Measurements from ENCODE around the gene PDE6A.
"Not testable (repeated sequence)": the region's sequence is repeated elsewhere in the genome, so short reads cannot be mapped to it uniquely, and the experiment has no call there.

PDE6A gene

DNA sequence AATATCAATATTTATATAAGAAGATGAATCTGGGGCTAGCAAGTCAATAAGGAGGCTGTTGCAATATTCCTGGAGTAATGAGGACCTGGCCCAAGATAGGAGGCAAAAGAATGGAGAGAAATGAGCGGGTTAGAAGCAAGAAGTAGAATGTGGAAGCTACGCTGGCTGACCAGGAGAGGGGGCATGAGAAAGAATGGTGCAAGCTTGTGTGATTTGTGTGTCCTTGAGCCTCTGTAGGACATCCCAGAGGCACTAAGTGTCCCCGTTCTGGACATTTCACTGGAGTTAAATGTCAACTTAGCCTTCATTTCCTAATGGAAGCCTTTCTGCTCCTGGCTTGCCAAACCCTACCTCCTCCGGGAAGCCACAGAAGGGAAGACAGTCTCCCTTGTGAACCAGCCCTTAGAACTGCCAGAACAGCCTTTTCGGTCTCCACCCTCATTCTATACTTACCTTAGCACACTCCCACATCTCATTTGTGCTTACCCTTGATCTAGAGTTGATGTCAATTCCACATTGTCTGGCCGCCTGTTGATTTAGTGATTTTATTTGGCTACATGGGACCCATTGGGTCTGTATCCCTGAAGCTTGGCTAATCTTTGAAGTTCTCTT, 6.7 kb upstream of the PDE6A start:
- DNase-seq (ENCODE audit: low read depth), result no peak

DNA sequence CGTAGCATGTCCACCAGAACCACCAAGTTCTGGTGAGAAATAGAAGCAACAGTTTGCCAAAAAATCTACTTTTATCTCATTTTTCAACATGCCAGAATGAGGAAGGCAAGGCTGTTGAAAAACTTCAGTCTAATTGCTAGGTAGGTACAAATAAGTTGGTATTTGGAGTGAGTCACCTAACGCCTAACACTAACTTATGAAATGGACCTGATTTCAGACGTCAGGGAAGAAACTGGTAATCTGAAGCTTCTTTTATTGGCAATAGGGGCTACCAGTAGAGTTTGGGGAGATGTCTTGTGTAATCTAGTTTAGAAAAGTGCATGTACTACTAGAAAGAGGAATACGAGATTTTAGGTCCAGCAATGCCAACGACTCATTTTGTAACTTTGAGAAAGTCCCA, 4.4 kb upstream of the PDE6A start:
- no peak for DNase-seq (ENCODE audit: low read depth)

GRCh38 chr5:149946118-149946517, 1.5 kb upstream of the PDE6A start:
- DNase-seq (ENCODE audit: low read depth), result no peak

- not testable (repeated sequence) for DNase-seq (ENCODE audit: low read depth)
Observed at GRCh38 chr5:149943177-149943949, 1.2 kb downstream of the PDE6A start.

GRCh38 chr5:149942741-149943169, 1.8 kb downstream of the PDE6A start:
- not testable (repeated sequence) for DNase-seq (ENCODE audit: low read depth)

DNA sequence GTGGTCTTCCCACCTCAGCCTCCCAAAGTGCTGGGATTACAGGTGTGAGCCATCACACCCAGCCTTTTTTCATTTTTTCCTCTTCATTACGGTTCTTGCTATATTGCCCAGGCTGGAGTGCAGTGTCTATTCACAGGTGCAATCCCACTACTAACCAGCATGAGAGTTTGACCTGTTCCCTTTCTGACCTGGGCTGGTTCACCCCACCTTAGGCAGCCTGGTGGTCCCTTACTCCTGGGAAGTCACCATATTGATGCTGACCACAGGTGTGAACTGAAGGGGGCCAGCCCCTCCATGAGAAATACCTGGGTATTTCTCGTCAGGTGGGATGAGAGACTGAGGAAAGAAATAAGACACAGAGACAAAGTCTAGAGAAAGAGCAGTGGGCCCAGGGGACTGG, 2.4 kb downstream of the PDE6A start:
- DNase-seq (ENCODE audit: low read depth), result no peak

DNA sequence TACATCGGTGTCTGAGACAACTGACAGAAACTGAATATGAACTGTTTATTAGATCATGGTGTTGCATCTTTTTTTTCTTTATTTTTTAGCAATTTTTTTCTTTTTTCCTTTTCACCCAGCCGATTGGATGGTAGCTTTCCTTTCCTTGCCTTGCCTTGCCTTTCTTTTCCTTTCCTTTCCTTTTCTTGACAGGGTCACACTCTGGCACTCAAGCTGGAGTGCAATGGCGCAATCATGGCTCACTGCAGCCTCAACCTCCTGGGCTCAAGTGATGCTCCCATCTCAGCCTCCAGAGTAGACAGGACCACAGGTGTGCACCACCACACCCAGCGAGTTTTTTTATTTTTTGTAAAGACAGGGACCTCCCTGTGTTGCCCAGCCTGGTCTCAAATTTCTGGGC, 2.8 kb downstream of the PDE6A start:
- no peak for DNase-seq (ENCODE audit: low read depth)

GRCh38 chr5:149940941-149941644, 3.5 kb downstream of the PDE6A start:
- DNase-seq (ENCODE audit: low read depth), result no peak

GRCh38 chr5:149940077-149940574, 4.5 kb downstream of the PDE6A start:
- no peak for DNase-seq (ENCODE audit: low read depth)

DNA sequence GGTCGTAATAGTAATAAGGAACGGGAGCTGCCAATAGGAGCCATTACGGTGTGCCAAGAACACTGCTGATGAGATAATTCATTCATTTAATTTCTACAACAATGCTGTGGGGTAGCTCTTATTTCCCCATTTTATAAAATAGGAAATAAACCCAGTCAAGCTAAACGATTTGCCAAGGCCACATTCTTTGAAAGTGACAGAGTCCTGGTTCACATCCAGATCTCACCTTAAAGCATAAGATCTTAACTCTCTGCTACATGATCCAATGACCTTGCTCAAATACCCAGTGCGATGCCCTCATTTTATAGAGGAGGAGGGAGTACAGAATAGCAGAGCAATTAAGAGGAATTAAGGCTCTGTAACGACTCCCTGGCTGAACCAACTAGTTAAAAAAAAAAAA, 5.0 kb downstream of the PDE6A start:
- no peak for DNase-seq (ENCODE audit: low read depth)

DNA sequence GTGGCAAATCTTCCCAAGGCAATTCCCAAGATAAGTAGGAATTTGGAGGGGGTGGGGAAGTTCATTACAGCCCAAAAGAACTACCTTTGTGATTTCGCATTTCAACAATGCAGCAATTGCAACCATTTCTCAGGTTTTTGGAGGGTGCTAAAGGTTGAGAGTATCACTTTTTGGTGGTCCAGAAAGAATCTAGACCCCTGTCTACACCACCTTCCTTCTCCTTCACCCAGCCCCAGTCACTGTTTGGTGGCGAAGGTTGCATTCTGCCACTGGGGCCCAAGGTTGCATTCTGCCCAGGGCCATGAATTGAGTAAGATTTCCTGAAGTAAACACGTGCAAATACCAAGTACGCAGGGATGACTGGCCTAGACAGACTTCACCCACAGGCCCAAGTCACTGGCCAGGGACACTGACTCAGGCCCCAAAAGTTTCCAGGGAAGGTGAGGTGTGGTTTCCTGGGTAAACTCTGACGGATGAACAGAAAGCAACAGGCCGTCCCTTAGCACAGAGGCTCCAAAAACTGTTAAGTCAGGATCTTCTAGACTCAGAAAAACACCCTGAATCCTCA, 5.7 kb downstream of the PDE6A start:
- no peak for DNase-seq (ENCODE audit: low read depth)

- no peak for DNase-seq (ENCODE audit: low read depth)
Observed at GRCh38 chr5:149938279-149938678, 6.3 kb downstream of the PDE6A start.

GRCh38 chr5:149937610-149938009, 7.0 kb downstream of the PDE6A start:
- DNase-seq (ENCODE audit: low read depth), result no peak

GRCh38 chr5:149936700-149937091, 7.9 kb downstream of the PDE6A start:
- no peak for DNase-seq (ENCODE audit: low read depth)

GRCh38 chr5:149936044-149936699, 8.4 kb downstream of the PDE6A start:
- DNase-seq (ENCODE audit: low read depth), result no peak

DNA sequence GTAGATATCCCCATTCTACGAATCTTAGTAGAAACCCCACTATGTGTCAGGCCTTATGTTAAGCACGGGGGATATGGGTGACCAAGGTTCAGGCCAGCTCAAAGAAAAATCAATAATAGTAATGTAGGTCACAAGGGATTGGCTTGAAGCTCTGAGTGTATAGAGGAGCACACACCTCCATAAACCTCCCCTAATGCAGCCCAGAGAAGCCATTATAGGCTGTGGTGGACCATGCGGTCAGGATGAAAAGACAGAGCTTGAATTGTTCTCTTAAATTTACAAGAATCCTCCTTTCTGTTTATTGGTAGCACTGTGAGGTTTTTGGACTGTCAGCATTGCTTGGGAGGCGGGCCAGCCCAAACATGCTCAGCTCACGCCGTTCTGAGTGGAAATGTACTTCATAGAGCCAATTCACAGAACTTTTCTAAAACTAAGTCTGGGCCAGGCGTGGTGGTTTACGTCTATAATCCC, 9.1 kb downstream of the PDE6A start:
- DNase-seq (ENCODE audit: low read depth), result no peak

GRCh38 chr5:149932445-149933350, 11.9 kb downstream of the PDE6A start:
- no peak for DNase-seq (ENCODE audit: low read depth)

GRCh38 chr5:149931992-149932436, 12.6 kb downstream of the PDE6A start:
- no peak for DNase-seq (ENCODE audit: low read depth)

GRCh38 chr5:149930749-149931574, 13.6 kb downstream of the PDE6A start:
- no peak for DNase-seq (ENCODE audit: low read depth)
